ENCODE measurements around the gene KCNH1.

The KCNH1 gene

GRCh38 chr1:210739627-210740026, 394.3 kb downstream of the KCNH1 start:
- DNase-seq = peak; percentile 36
- Histone ChIP-seq H2BK120ac (ENCODE audit: low read depth, low read length) (no peak overlapping the region), H3K23ac (ENCODE audit: low read length) (no peak overlapping the region), H3K4me2 (ENCODE audit: low read length) (no peak overlapping the region), H2BK15ac (replicated peaks; ENCODE audit: low read depth) (no peak overlapping the region), H3K4me3 (ENCODE audit: low read length) (no peak overlapping the region), H4K5ac (ENCODE audit: low read length) (no peak overlapping the region), H3K27ac (ENCODE audit: low read depth, low read length) (no peak overlapping the region), H3K4me1 (ENCODE audit: control insufficient read depth, low read depth, low read length) (no peaks in the 10 kb centered on the region), H3K9ac (ENCODE audit: low read length) (no peak overlapping the region), H3K27me3 (ENCODE audit: insufficient read depth, low read length, poor library complexity) (no peaks in the 10 kb centered on the region), H3K56ac (ENCODE audit: low read length) (no peak overlapping the region), H3K4ac (ENCODE audit: low read depth, low read length) (no peak overlapping the region), H3K36me3 (ENCODE audit: control insufficient read depth, insufficient read depth, low read length) (no peaks in the 10 kb centered on the region), H2BK5ac (ENCODE audit: low read length) (no peak overlapping the region), H4K8ac (ENCODE audit: low read depth, low read length) (no peak overlapping the region), H3K79me2 (ENCODE audit: control insufficient read depth, insufficient read depth, low read length) (no peaks in the 10 kb centered on the region), H2AK5ac (ENCODE audit: low read length) (no peak overlapping the region), H3K18ac (ENCODE audit: low read length) (no peak overlapping the region), H3K79me1 (ENCODE audit: low read length) (no peaks in the 10 kb centered on the region)
- no CpG with 5 or more reads among the region's 1 CpG for WGBS (ENCODE audit: extremely low coverage, insufficient coverage, low lambda C conversion rate)

GRCh38 chr1:210738256-210738655, 395.7 kb downstream of the KCNH1 start:
- Histone ChIP-seq H3K79me1 (ENCODE audit: low read length) (no peaks in the 10 kb centered on the region), H3K36me3 (ENCODE audit: control insufficient read depth, insufficient read depth, low read length) (no peaks in the 10 kb centered on the region), H3K27ac (ENCODE audit: low read depth, low read length) (no peak overlapping the region), H3K4me3 (ENCODE audit: low read length) (no peak overlapping the region), H3K56ac (ENCODE audit: low read length) (no peak overlapping the region), H3K4me2 (ENCODE audit: low read length) (no peak overlapping the region), H2AK5ac (ENCODE audit: low read length) (no peak overlapping the region), H3K23ac (ENCODE audit: low read length) (no peak overlapping the region), H3K4ac (ENCODE audit: low read depth, low read length) (no peak overlapping the region), H3K27me3 (ENCODE audit: insufficient read depth, low read length, poor library complexity) (no peaks in the 10 kb centered on the region), H2BK15ac (replicated peaks; ENCODE audit: low read depth) (no peak overlapping the region), H4K5ac (ENCODE audit: low read length) (no peak overlapping the region), H3K79me2 (ENCODE audit: control insufficient read depth, insufficient read depth, low read length) (no peaks in the 10 kb centered on the region), H3K4me1 (ENCODE audit: control insufficient read depth, low read depth, low read length) (no peaks in the 10 kb centered on the region), H3K18ac (ENCODE audit: low read length) (no peak overlapping the region), H4K8ac (ENCODE audit: low read depth, low read length) (no peak overlapping the region), H2BK5ac (ENCODE audit: low read length) (no peak overlapping the region), H2BK120ac (ENCODE audit: low read depth, low read length) (no peak overlapping the region), H3K9ac (ENCODE audit: low read length) (no peak overlapping the region)
- WGBS (ENCODE audit: extremely low coverage, insufficient coverage, low lambda C conversion rate) = no CpG with 5 or more reads among the region's 5 CpGs
- DNase-seq = no peak

- Histone ChIP-seq H3K27me3 (ENCODE audit: insufficient read depth, low read length, poor library complexity) (no peaks in the 10 kb centered on the region), H3K9ac (ENCODE audit: low read length) (no peak overlapping the region), H3K36me3 (ENCODE audit: control insufficient read depth, insufficient read depth, low read length) (no peaks in the 10 kb centered on the region), H3K4me2 (ENCODE audit: low read length) (no peak overlapping the region), H3K56ac (ENCODE audit: low read length) (no peak overlapping the region), H4K8ac (ENCODE audit: low read depth, low read length) (no peak overlapping the region), H3K79me2 (ENCODE audit: control insufficient read depth, insufficient read depth, low read length) (no peaks in the 10 kb centered on the region), H3K18ac (ENCODE audit: low read length) (no peak overlapping the region), H3K27ac (ENCODE audit: low read depth, low read length) (no peak overlapping the region), H4K5ac (ENCODE audit: low read length) (no peak overlapping the region), H2BK120ac (ENCODE audit: low read depth, low read length) (no peak overlapping the region), H2BK5ac (ENCODE audit: low read length) (no peak overlapping the region), H2AK5ac (ENCODE audit: low read length) (no peak overlapping the region), H3K4ac (ENCODE audit: low read depth, low read length) (no peak overlapping the region), H3K4me3 (ENCODE audit: low read length) (no peak overlapping the region), H3K4me1 (ENCODE audit: control insufficient read depth, low read depth, low read length) (no peaks in the 10 kb centered on the region), H3K23ac (ENCODE audit: low read length) (no peak overlapping the region), H2BK15ac (replicated peaks; ENCODE audit: low read depth) (no peak overlapping the region), H3K79me1 (ENCODE audit: low read length) (no peaks in the 10 kb centered on the region)
- DNase-seq = no peak
- no CpG with 5 or more reads among the region's 3 CpGs for WGBS (ENCODE audit: extremely low coverage, insufficient coverage, low lambda C conversion rate)
Measured at GRCh38 chr1:210736713-210737112, 397.2 kb downstream of the KCNH1 start.

GRCh38 chr1:210731597-210731996, 402.4 kb downstream of the KCNH1 start:
- H3K9ac ChIP-seq (ENCODE audit: low read length) = no peak overlapping the region
- no peak overlapping the region for H2BK120ac ChIP-seq (ENCODE audit: low read depth, low read length)
- H3K27ac ChIP-seq (ENCODE audit: low read depth, low read length) = no peak overlapping the region
- WGBS (ENCODE audit: extremely low coverage, insufficient coverage, low lambda C conversion rate) = no CpG with 5 or more reads among the region's 2 CpGs
- no peak overlapping the region for H3K18ac ChIP-seq (ENCODE audit: low read length)
- H3K4ac ChIP-seq (ENCODE audit: low read depth, low read length) = no peak overlapping the region
- H3K79me1 ChIP-seq (ENCODE audit: low read length) = no peaks in the 10 kb centered on the region
- no peak overlapping the region for H3K4me3 ChIP-seq (ENCODE audit: low read length)
- H4K5ac ChIP-seq (ENCODE audit: low read length) = no peak overlapping the region
- no peaks in the 10 kb centered on the region for H3K79me2 ChIP-seq (ENCODE audit: control insufficient read depth, insufficient read depth, low read length)
- no peaks in the 10 kb centered on the region for H3K4me1 ChIP-seq (ENCODE audit: control insufficient read depth, low read depth, low read length)
- H3K56ac ChIP-seq (ENCODE audit: low read length) = no peak overlapping the region
- H2AK5ac ChIP-seq (ENCODE audit: low read length) = no peak overlapping the region
- no peak overlapping the region for H2BK15ac ChIP-seq (replicated peaks; ENCODE audit: low read depth)
- H4K8ac ChIP-seq (ENCODE audit: low read depth, low read length) = no peak overlapping the region
- H2BK5ac ChIP-seq (ENCODE audit: low read length) = no peak overlapping the region
- no peaks in the 10 kb centered on the region for H3K36me3 ChIP-seq (ENCODE audit: control insufficient read depth, insufficient read depth, low read length)
- no peak for DNase-seq
- no peak overlapping the region for H3K23ac ChIP-seq (ENCODE audit: low read length)
- no peak overlapping the region for H3K4me2 ChIP-seq (ENCODE audit: low read length)
- no peaks in the 10 kb centered on the region for H3K27me3 ChIP-seq (ENCODE audit: insufficient read depth, low read length, poor library complexity)

- Histone ChIP-seq H3K27me3 (ENCODE audit: insufficient read depth, low read length, poor library complexity) (no peaks in the 10 kb centered on the region), H3K4ac (ENCODE audit: low read depth, low read length) (no peak overlapping the region), H3K4me1 (ENCODE audit: control insufficient read depth, low read depth, low read length) (no peaks in the 10 kb centered on the region), H2BK5ac (ENCODE audit: low read length) (no peak overlapping the region), H3K27ac (ENCODE audit: low read depth, low read length) (no peak overlapping the region), H3K79me1 (ENCODE audit: low read length) (no peaks in the 10 kb centered on the region), H3K9ac (ENCODE audit: low read length) (no peak overlapping the region), H3K4me3 (ENCODE audit: low read length) (no peak overlapping the region), H3K23ac (ENCODE audit: low read length) (no peak overlapping the region), H3K4me2 (ENCODE audit: low read length) (no peak overlapping the region), H2AK5ac (ENCODE audit: low read length) (no peak overlapping the region), H2BK15ac (replicated peaks; ENCODE audit: low read depth) (no peak overlapping the region), H3K79me2 (ENCODE audit: control insufficient read depth, insufficient read depth, low read length) (no peaks in the 10 kb centered on the region), H4K5ac (ENCODE audit: low read length) (no peak overlapping the region), H3K36me3 (ENCODE audit: control insufficient read depth, insufficient read depth, low read length) (no peaks in the 10 kb centered on the region), H4K8ac (ENCODE audit: low read depth, low read length) (no peak overlapping the region), H3K56ac (ENCODE audit: low read length) (no peak overlapping the region), H3K18ac (ENCODE audit: low read length) (no peak overlapping the region), H2BK120ac (ENCODE audit: low read depth, low read length) (no peak overlapping the region)
- no CpG with 5 or more reads among the region's 2 CpGs for WGBS (ENCODE audit: extremely low coverage, insufficient coverage, low lambda C conversion rate)
- DNase-seq = no peak
Measured at GRCh38 chr1:210731193-210731592, 402.8 kb downstream of the KCNH1 start.

GRCh38 chr1:210730023-210730422, 403.9 kb downstream of the KCNH1 start:
- Histone ChIP-seq H4K5ac (ENCODE audit: low read length) (no peak overlapping the region), H3K18ac (ENCODE audit: low read length) (no peak overlapping the region), H3K56ac (ENCODE audit: low read length) (no peak overlapping the region), H2BK5ac (ENCODE audit: low read length) (no peak overlapping the region), H4K8ac (ENCODE audit: low read depth, low read length) (no peak overlapping the region), H2BK120ac (ENCODE audit: low read depth, low read length) (no peak overlapping the region), H3K27ac (ENCODE audit: low read depth, low read length) (no peak overlapping the region), H3K4me3 (ENCODE audit: low read length) (no peak overlapping the region), H3K36me3 (ENCODE audit: control insufficient read depth, insufficient read depth, low read length) (no peaks in the 10 kb centered on the region), H2BK15ac (replicated peaks; ENCODE audit: low read depth) (no peak overlapping the region), H3K23ac (ENCODE audit: low read length) (no peak overlapping the region), H3K9ac (ENCODE audit: low read length) (no peak overlapping the region), H3K4ac (ENCODE audit: low read depth, low read length) (no peak overlapping the region), H3K79me2 (ENCODE audit: control insufficient read depth, insufficient read depth, low read length) (no peaks in the 10 kb centered on the region), H3K4me2 (ENCODE audit: low read length) (no peak overlapping the region), H3K79me1 (ENCODE audit: low read length) (no peaks in the 10 kb centered on the region), H3K27me3 (ENCODE audit: insufficient read depth, low read length, poor library complexity) (no peaks in the 10 kb centered on the region), H2AK5ac (ENCODE audit: low read length) (no peak overlapping the region), H3K4me1 (ENCODE audit: control insufficient read depth, low read depth, low read length) (no peaks in the 10 kb centered on the region)
- no CpG with 5 or more reads among the region's 1 CpG for WGBS (ENCODE audit: extremely low coverage, insufficient coverage, low lambda C conversion rate)
- no peak for DNase-seq

Data from mesendoderm (in vitro differentiated cells).